ENCODE data around the gene USP6NL. TPM values are rescaled to one million over a fixed set of nuclear protein-coding genes. Genes with fewer than 3 reads are reported as not detected.
A peak's percentile ranks its signal among the peaks of the same experiment; 100 is the strongest.

The USP6NL gene
- total RNA-seq, 1 donor from 2014 or later: 37.8 TPM

GRCh38 chr10:11532306-11532705 is 79.1 kb downstream of the USP6NL start:
- no peak for DNase-seq (ENCODE audit: low spot score)
- intact Hi-C loops (cut with DNase I): loop anchor here (10.0 kb wide), 1 partner anchor 82 kb away; the partner anchor contains the start of gene USP6NL
- peak; percentile 74 for ATAC-seq

- intact Hi-C loops (cut with DNase I): loop anchor here (10.0 kb wide), 1 partner anchor 84 kb away; the partner anchor contains the start of gene USP6NL
- DNase-seq (ENCODE audit: low spot score) (no peak), ATAC-seq (peak; percentile 33)
Measured at GRCh38 chr10:11530806-11531205, 80.6 kb downstream of the USP6NL start.

GRCh38 chr10:11529276-11529903 is 82.1 kb downstream of the USP6NL start:
- no peak for DNase-seq (ENCODE audit: low spot score)
- no peak for ATAC-seq
- intact Hi-C loops (cut with DNase I): no loop called here

GRCh38 chr10:11528286-11528685 is 83.2 kb downstream of the USP6NL start:
- ATAC-seq (no peak), DNase-seq (ENCODE audit: low spot score) (no peak)
- intact Hi-C loops (cut with DNase I): no loop called here

GRCh38 chr10:11527691-11528255 is 83.7 kb downstream of the USP6NL start:
- ATAC-seq: no peak
- intact Hi-C loops (cut with DNase I): no loop called here
- no peak for DNase-seq (ENCODE audit: low spot score)

GRCh38 chr10:11527068-11527467 is 84.4 kb downstream of the USP6NL start:
- DNase-seq (ENCODE audit: low spot score) (no peak), ATAC-seq (no peak)
- intact Hi-C loops (cut with DNase I): no loop called here

- ATAC-seq: peak; percentile 95
- intact Hi-C loops (cut with DNase I): no loop called here
- DNase-seq (ENCODE audit: low spot score): peak; percentile 86
Measured at GRCh38 chr10:11525503-11525902, 85.9 kb downstream of the USP6NL start.

GRCh38 chr10:11522821-11523245 is 88.6 kb downstream of the USP6NL start:
- intact Hi-C loops (cut with DNase I): no loop called here
- no peak for DNase-seq (ENCODE audit: low spot score)
- peak; percentile 70 for ATAC-seq

- DNase-seq (ENCODE audit: low spot score): no peak
- no peak for ATAC-seq
- intact Hi-C loops (cut with DNase I): no loop called here
Measured at GRCh38 chr10:11521860-11522259, 89.6 kb downstream of the USP6NL start.

GRCh38 chr10:11520892-11521291 is 90.6 kb downstream of the USP6NL start:
- DNase-seq (ENCODE audit: low spot score): no peak
- ATAC-seq: no peak
- intact Hi-C loops (cut with DNase I): no loop called here

- DNase-seq (ENCODE audit: low spot score): no peak
- intact Hi-C loops (cut with DNase I): loop anchor here (5.0 kb wide), 1 partner anchor 210 kb away; no protein-coding TSS in a partner anchor
- ATAC-seq: no peak
Measured at GRCh38 chr10:11517150-11517549, 94.3 kb downstream of the USP6NL start.

GRCh38 chr10:11516431-11516746 is 95.1 kb downstream of the USP6NL start:
- ATAC-seq (no peak), DNase-seq (ENCODE audit: low spot score) (no peak)
- intact Hi-C loops (cut with DNase I): loop anchor here (5.0 kb wide), 1 partner anchor 211 kb away; no protein-coding TSS in a partner anchor

- DNase-seq (ENCODE audit: low spot score) (no peak), ATAC-seq (peak; percentile 92)
- intact Hi-C loops (cut with DNase I): loop anchor here (5.0 kb wide), 1 partner anchor 211 kb away; no protein-coding TSS in a partner anchor
Measured at GRCh38 chr10:11515596-11516430, 95.6 kb downstream of the USP6NL start.

- intact Hi-C loops (cut with DNase I): no loop called here
- DNase-seq (ENCODE audit: low spot score) (no peak), ATAC-seq (no peak)
Measured at GRCh38 chr10:11513727-11514126, 97.7 kb downstream of the USP6NL start.

GRCh38 chr10:11512596-11512995 is 98.9 kb downstream of the USP6NL start:
- no peak for DNase-seq (ENCODE audit: low spot score)
- intact Hi-C loops (cut with DNase I): no loop called here
- no peak for ATAC-seq

GRCh38 chr10:11511321-11511720 is 100.1 kb downstream of the USP6NL start:
- no peak for DNase-seq (ENCODE audit: low spot score)
- intact Hi-C loops (cut with DNase I): no loop called here
- ATAC-seq: no peak

- intact Hi-C loops (cut with DNase I): no loop called here
Measured at GRCh38 chr10:11510736-11511135, 100.7 kb downstream of the USP6NL start.

GRCh38 chr10:11510281-11510680 is 101.2 kb downstream of the USP6NL start:
- ATAC-seq (no peak), DNase-seq (ENCODE audit: low spot score) (no peak)
- intact Hi-C loops (cut with DNase I): no loop called here

More at GRCh38 chr10:11510736-11511135, 100.7 kb downstream of the USP6NL start:
- ATAC-seq: no peak
- DNase-seq (ENCODE audit: low spot score): no peak

- no peak for ATAC-seq
Measured at GRCh38 chr10:11509036-11509435, 102.4 kb downstream of the USP6NL start.

GRCh38 chr10:11506247-11506789 is 105.1 kb downstream of the USP6NL start:
- no peak for ATAC-seq
- intact Hi-C loops (cut with DNase I): no loop called here
- no peak for DNase-seq (ENCODE audit: low spot score)

More at GRCh38 chr10:11509036-11509435, 102.4 kb downstream of the USP6NL start:
- intact Hi-C loops (cut with DNase I): no loop called here
- no peak for DNase-seq (ENCODE audit: low spot score)

All from sciatic nerve (tissue), 2 donors.